Neural progenitor cell (in vitro differentiated cells): ENCODE data around the gene ARHGEF38. TPM values are rescaled to one million over a fixed set of nuclear protein-coding genes. Genes with fewer than 3 reads are reported as not detected.
"Not testable (repeated sequence)": the region's sequence is repeated elsewhere in the genome, so short reads cannot be mapped to it uniquely, and the experiment has no call there.

Source experiments
- DNase-seq: peaks from one replicate; pipeline ENCODE4 v3.0.0-alpha.2; 2016; ENCODE audit warnings: low spot score
- H2AFZ ChIP-seq: fragments of 200-600 bp; sonication (generic); replicated peaks from 2 replicates; pipeline ENCODE4 v1.6.1; 2016; ENCODE audit warnings: antibody characterized with exemption
- H3F3A ChIP-seq: fragments of 200-600 bp; sonication (generic); 2 replicates; pipeline ENCODE4 v1.6.1; 2016; ENCODE audit warnings: antibody characterized with exemption, low read depth
- H3K27ac ChIP-seq: fragments of 200-600 bp; sonication (generic); 2 replicates; pipeline ENCODE4 v1.5.1; 2016; ENCODE audit warnings: mild to moderate bottlenecking
- H3K27me3 ChIP-seq: fragments of 200-600 bp; sonication (generic); 2 replicates; pipeline ENCODE4 v1.6.1; 2016; ENCODE audit warnings: mild to moderate bottlenecking, moderate library complexity
- H3K36me3 ChIP-seq: fragments of 200-600 bp; sonication (generic); 2 replicates; pipeline ENCODE4 v1.5.1; 2016
- H3K4me1 ChIP-seq: fragments of 200-600 bp; sonication (generic); 2 replicates; pipeline ENCODE4 v1.6.1; 2016; ENCODE audit warnings: mixed run types
- H3K4me2 ChIP-seq: fragments of 200-600 bp; sonication (generic); 2 replicates; pipeline ENCODE4 v1.6.1; 2016
- H3K4me3 ChIP-seq: fragments of 200-600 bp; sonication (generic); 2 replicates; pipeline ENCODE4 v1.5.1; 2016
- H3K79me2 ChIP-seq: fragments of 200-600 bp; sonication (generic); 2 replicates; pipeline ENCODE4 v1.6.1; 2016; ENCODE audit warnings: low read depth
- H3K9ac ChIP-seq: fragments of 200-600 bp; sonication (generic); 2 replicates; pipeline ENCODE4 v1.6.1; 2016
- H3K9me3 ChIP-seq: fragments of 200-600 bp; sonication (generic); 2 replicates; pipeline ENCODE4 v1.5.1; 2016; ENCODE audit warnings: low read depth
- H4K20me1 ChIP-seq: fragments of 200-600 bp; sonication (generic); 2 replicates; pipeline ENCODE4 v1.6.1; 2016; ENCODE audit warnings: low read depth
- H3K27ac Mint-ChIP-seq: 3 replicates; pipeline ENCODE4 v1.8.0; 2021; ENCODE audit warnings: mixed read lengths
- H3K27me3 Mint-ChIP-seq: 2 replicates; pipeline ENCODE4 v1.8.0; 2022; ENCODE audit warnings: low read depth, mild to moderate bottlenecking, inconsistent platforms, moderate library complexity, mixed read lengths; ENCODE audit not compliant: insufficient read depth
- H3K36me3 Mint-ChIP-seq: 3 replicates; pipeline ENCODE4 v1.8.0; 2021; ENCODE audit warnings: mixed read lengths
- H3K4me1 Mint-ChIP-seq: 3 replicates; pipeline ENCODE4 v1.8.0; 2021; ENCODE audit warnings: mixed read lengths
- H3K4me3 Mint-ChIP-seq: 3 replicates; pipeline ENCODE4 v1.8.0; 2021; ENCODE audit warnings: mild to moderate bottlenecking, moderate library complexity, mixed read lengths
- H3K9me3 Mint-ChIP-seq: 3 replicates; pipeline ENCODE4 v1.8.0; 2020; ENCODE audit warnings: mixed read lengths
- CTCF ChIP-seq: fragments of 200-600 bp; sonication (generic); IDR thresholded peaks from 2 replicates; pipeline ENCODE4 v1.5.1; 2017; ENCODE audit warnings: antibody characterized with exemption, mild to moderate bottlenecking
- EZH2 ChIP-seq: fragments of 200-600 bp; sonication (generic); IDR thresholded peaks from 2 replicates; pipeline ENCODE4 v1.6.1; 2017; ENCODE audit warnings: antibody characterized with exemption, mild to moderate bottlenecking, moderate library complexity
- EZH2phosphoT487 ChIP-seq: fragments of 200-600 bp; sonication (generic); IDR thresholded peaks from 2 replicates; pipeline ENCODE4 v1.6.1; 2017; ENCODE audit warnings: antibody characterized with exemption
- total RNA-seq: library from RNA; depleted of rRNA; stranded (reverse); fragments of >200 nt; gene quantifications from 2 replicates; pipeline ENCODE4 v1.2.3, GENCODE V29; 2015; ENCODE audit warnings: low replicate concordance

ARHGEF38 gene
- total RNA-seq, 1 donor from 2014 or later: 0.28 TPM

DNA sequence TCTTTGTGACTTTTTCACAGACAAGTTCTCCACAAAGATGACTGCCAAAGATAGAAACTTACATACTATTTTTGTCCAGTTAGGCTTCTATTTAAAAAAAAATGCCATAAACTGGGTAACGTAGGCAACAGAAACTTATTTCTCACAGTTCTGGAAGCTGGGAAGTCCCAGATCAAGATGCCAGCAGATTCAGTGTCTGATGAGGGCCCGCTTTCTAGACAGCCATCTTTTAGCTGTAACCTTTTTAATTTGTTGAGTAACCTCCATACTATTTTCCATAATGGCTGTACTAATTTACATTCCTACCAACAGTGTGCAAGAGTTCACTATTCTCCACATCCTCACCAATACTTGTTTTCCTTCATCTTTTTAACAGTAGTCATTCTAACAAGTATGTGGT lies 55.5 kb downstream of the ARHGEF38 start:
- H3K4me1 ChIP-seq: peaks cover 12% of the 10 kb centered on the region
- H3K36me3 ChIP-seq: no peaks in the 10 kb centered on the region
- H3K9me3 ChIP-seq: no peaks in the 10 kb centered on the region
- H3K79me2 ChIP-seq: no peaks in the 10 kb centered on the region
- peaks cover 10% of the 10 kb centered on the region for H3F3A ChIP-seq
- DNase-seq: no peak
- H3K4me3 Mint-ChIP-seq: no peak overlapping the region
- no peak overlapping the region for H3K4me3 ChIP-seq
- H3K4me2 ChIP-seq: no peak overlapping the region
- no peak for TF ChIP-seq CTCF
- no peak for TF ChIP-seq EZH2phosphoT487
- TF ChIP-seq EZH2: no peak
- no peak overlapping the region for H3K9ac ChIP-seq
- peaks cover 3% of the 10 kb centered on the region for H3K27me3 Mint-ChIP-seq
- H3K27ac Mint-ChIP-seq: no peak overlapping the region
- H3K36me3 Mint-ChIP-seq: no peaks in the 10 kb centered on the region
- H3K9me3 Mint-ChIP-seq: peaks cover 5% of the 10 kb centered on the region
- H3K27ac ChIP-seq: no peak overlapping the region
- H3K4me1 Mint-ChIP-seq: peaks cover 7% of the 10 kb centered on the region
- no peak overlapping the region for H2AFZ ChIP-seq
- no peaks in the 10 kb centered on the region for H3K27me3 ChIP-seq
- H4K20me1 ChIP-seq: no peaks in the 10 kb centered on the region

GRCh38 chr4:105609819-105610218 lies 57.4 kb downstream of the ARHGEF38 start:
- not testable (repeated sequence) for H3K27me3 Mint-ChIP-seq, H3K36me3 Mint-ChIP-seq, H3K4me3 ChIP-seq, H3K79me2 ChIP-seq, H4K20me1 ChIP-seq, DNase-seq, H3K9me3 Mint-ChIP-seq, H2AFZ ChIP-seq, H3K9ac ChIP-seq, H3K9me3 ChIP-seq, H3K27me3 ChIP-seq, H3K4me2 ChIP-seq, H3K27ac Mint-ChIP-seq, H3K4me3 Mint-ChIP-seq, H3K27ac ChIP-seq, H3K36me3 ChIP-seq
- H3F3A ChIP-seq: peaks cover 10% of the 10 kb centered on the region
- H3K4me1 ChIP-seq: peaks cover 19% of the 10 kb centered on the region
- peaks cover 13% of the 10 kb centered on the region for H3K4me1 Mint-ChIP-seq

DNA sequence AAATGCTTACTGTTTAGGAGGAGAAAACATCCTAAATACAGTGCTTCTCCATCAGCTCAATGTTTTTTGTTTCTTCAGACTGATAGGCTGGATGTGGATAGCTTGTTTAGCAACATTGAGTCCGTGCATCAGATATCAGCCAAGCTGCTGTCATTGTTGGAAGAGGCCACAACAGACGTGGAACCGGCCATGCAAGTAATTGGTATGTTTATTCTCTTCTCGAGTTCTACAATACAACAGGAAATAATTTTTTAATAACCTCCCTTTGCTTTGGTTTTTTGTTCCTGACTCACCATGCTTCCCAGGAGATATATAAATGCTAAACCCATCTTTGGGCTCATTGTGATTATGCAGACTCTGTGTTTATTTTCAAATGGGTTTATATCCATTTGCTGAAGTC lies 60.9 kb downstream of the ARHGEF38 start:
- no peak overlapping the region for H3K27ac Mint-ChIP-seq
- no peaks in the 10 kb centered on the region for H3K79me2 ChIP-seq
- no peaks in the 10 kb centered on the region for H3K36me3 Mint-ChIP-seq
- H3K9me3 ChIP-seq: no peaks in the 10 kb centered on the region
- no peaks in the 10 kb centered on the region for H3K27me3 ChIP-seq
- H3K4me2 ChIP-seq: no peak overlapping the region
- H2AFZ ChIP-seq: peak overlapping the region; percentile 38
- DNase-seq: no peak
- peaks cover 10% of the 10 kb centered on the region for H3K4me1 Mint-ChIP-seq
- no peak overlapping the region for H3K4me3 ChIP-seq
- no peak overlapping the region for H3K9ac ChIP-seq
- H3K27me3 Mint-ChIP-seq: peaks cover 3% of the 10 kb centered on the region
- no peaks in the 10 kb centered on the region for H4K20me1 ChIP-seq
- peaks cover 3% of the 10 kb centered on the region for H3K9me3 Mint-ChIP-seq
- TF ChIP-seq EZH2phosphoT487 (no peak), EZH2 (no peak), CTCF (no peak)
- no peak overlapping the region for H3K27ac ChIP-seq
- no peaks in the 10 kb centered on the region for H3F3A ChIP-seq
- H3K4me1 ChIP-seq: peaks cover 7% of the 10 kb centered on the region
- H3K36me3 ChIP-seq: no peaks in the 10 kb centered on the region
- no peak overlapping the region for H3K4me3 Mint-ChIP-seq

DNA sequence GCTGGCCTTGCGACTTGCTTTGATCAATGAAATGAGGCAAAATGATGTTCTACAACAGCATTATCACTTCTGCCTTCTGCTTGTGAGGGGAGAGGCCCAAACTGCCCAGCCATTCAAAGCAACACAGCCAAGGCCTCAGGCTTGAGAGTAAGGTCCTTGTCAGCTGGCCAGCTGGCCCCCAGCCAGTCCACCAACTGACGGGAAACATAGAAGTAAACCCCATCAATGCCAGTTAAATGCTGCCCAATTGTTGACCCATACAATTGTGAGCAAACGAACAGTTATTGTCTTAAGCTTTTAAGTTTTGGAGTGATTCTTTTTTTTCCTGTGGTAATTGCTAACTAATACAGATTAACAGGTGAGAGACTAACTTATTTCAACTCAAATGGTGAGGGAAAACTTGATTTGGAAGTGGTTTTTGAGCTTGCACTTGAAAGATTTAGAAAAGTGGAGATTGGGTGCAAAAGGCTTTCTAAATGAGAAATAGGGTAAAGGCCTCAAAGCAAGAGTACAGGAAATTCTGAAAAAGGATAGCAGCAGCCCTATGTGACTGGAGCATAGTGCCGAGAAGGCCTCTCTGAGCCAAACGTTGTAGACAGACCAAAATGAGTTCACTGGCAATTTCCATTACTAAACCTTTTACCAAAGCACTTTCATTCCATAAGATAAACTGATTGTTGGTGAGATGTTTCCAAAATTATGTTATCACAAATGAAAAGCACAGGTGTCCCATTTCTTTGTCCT lies 66.9 kb downstream of the ARHGEF38 start:
- no peaks in the 10 kb centered on the region for H3K27me3 Mint-ChIP-seq
- H3F3A ChIP-seq: no peaks in the 10 kb centered on the region
- no peaks in the 10 kb centered on the region for H3K36me3 ChIP-seq

More for the DNA sequence above, 66.9 kb downstream of the ARHGEF38 start:
- H3K9me3 Mint-ChIP-seq: no peaks in the 10 kb centered on the region
- H3K36me3 Mint-ChIP-seq: no peaks in the 10 kb centered on the region
- Histone ChIP-seq H3K4me1 (no peaks in the 10 kb centered on the region), H2AFZ (no peak overlapping the region), H4K20me1 (no peaks in the 10 kb centered on the region), H3K79me2 (no peaks in the 10 kb centered on the region), H3K9me3 (no peaks in the 10 kb centered on the region), H3K9ac (no peak overlapping the region), H3K4me3 (no peak overlapping the region), H3K4me2 (no peak overlapping the region), H3K27ac (no peak overlapping the region), H3K27me3 (no peaks in the 10 kb centered on the region)
- no peak overlapping the region for H3K27ac Mint-ChIP-seq
- DNase-seq: no peak
- TF ChIP-seq CTCF (no peak), EZH2phosphoT487 (no peak), EZH2 (no peak)
- H3K4me1 Mint-ChIP-seq: peaks cover 13% of the 10 kb centered on the region
- H3K4me3 Mint-ChIP-seq: no peak overlapping the region
